GM19351 (cell line): ENCODE results near the gene TMA7B.

Experiments used
- ATAC-seq: cut with Tn5 transposase; IDR thresholded peaks from one replicate; pipeline ENCODE4 v1.9.1; 2021; ENCODE audit warnings: mild to moderate bottlenecking, moderate library complexity; ENCODE audit not compliant: unreplicated experiment

The TMA7B gene

GRCh38 chr22:39997939-39998726, 37.9 kb downstream of the TMA7B start:
- no peak for ATAC-seq

DNA sequence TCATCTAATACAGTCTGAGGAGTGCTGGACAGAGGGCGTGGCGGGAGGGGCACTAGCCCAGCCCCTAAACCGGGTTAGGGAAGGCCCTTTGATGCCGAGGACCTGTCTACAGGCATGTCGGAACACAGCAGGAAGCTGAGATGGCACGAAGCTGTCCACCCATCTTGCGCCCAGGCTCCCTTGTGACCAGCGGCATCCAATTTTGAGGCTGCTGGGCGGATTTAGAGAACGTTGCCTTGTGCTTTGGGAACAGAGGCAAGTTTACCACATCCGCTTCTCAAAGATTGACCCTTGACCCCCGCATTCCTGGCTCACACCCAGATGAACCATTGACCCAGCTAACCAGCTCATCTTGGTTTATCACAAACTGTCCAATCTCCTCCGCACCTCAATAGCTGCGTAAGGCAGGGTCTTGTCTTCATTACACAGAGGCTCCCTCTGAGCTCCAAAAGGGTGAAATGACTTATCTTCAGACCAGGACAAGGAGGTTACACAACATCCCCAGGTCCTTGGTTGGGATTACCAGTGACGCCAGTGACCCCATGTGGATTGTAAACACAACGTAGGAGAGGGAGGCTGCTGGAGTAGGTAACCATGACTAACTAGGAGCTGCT, 39.1 kb downstream of the TMA7B start:
- no peak for ATAC-seq

DNA sequence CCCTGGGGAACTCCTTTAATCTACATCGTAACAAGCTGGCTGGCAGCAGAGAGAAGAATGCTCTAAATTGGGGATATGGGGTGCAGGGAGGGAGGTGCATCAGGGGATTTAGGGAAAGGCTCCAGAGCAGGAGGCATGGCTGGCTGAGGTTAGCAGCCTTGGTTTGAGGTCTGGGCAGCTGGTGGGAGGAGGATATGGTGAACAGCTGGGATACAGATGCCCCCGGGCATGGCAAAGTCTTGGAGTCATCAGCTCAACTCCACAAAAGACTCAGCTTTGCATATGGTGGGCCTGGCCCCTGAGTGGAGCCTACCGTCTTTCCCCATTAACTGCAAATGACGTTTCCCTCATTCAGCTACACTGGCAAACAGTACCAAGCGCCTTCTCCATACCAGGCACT, 40.0 kb downstream of the TMA7B start:
- no peak for ATAC-seq

GRCh38 chr22:40001106-40001505, 40.9 kb downstream of the TMA7B start:
- ATAC-seq: no peak

DNA sequence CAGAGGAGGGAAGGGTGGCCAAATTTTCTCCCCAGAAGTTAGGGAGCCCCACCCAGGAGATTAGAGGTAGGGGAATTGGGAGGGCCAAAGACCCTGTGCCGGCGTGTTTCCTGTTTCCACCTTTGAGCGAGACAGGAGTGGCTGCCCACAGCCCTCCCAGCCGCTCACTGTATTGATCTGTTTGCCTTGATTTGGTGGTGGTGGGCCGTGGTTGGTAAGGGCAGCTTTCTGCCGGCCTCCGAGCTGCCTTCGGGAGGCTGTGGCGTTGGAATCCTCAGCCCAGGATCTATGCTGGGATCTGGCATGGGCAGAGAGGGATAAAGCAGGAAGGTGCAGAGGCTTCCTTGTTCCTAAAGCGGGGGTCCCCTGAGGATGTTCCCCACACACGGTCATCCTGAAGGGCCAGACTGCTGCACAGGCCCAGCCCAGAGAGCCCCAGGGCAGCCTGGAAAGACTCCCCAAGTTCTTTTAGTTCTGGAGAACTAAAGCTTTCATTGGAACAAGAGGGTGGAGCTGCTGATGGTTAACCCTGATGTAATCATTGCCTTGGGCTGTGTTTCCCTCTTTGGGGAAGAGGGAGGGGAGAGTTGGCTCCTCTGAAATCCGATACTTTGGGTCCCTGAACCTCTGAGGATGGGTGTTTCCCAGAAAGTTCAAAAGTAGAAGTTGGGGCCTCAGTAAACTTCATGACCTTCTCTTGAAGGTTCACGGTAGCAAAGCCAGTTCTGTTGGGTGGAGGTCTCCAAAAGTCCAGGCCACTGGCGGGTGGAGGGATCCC, 41.8 kb downstream of the TMA7B start:
- no peak for ATAC-seq

DNA sequence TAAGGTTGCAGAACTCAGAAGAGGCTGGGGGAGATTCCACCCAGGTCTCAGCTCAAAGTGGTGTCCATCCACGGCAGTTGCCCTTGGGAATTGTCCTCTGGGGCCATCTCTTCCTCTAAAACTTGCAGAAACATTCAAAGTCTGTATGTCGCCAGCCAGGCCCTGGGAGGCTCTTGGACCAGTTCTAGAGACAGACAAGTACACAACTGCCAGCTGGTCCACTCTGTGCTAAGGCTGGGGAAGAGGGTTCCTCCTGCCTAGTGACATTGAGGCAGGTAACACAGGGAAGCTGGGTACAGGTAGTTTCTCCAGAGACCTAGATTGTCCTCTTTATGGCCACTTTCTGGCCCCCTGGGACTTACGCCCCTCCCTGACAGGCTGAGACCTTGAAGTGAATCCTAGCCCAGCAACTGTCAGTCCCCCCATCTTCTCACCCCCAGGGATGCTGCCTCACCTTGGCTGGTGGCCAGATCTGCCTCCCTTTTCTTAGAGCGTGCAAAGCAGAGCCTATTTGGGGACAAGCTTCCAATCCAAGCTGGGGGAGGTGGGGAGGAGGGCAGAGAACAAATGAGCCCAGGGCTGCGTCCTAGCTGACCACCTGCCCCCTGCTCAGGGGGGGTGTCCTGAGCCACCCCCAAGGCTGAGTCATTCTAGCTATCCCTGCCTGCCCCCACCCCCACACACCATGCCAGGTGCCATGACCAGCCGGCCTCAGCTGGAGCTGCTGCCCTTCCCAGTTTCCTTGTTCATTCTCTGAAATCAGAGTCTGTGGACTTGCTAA, 42.9 kb downstream of the TMA7B start:
- no peak for ATAC-seq

DNA sequence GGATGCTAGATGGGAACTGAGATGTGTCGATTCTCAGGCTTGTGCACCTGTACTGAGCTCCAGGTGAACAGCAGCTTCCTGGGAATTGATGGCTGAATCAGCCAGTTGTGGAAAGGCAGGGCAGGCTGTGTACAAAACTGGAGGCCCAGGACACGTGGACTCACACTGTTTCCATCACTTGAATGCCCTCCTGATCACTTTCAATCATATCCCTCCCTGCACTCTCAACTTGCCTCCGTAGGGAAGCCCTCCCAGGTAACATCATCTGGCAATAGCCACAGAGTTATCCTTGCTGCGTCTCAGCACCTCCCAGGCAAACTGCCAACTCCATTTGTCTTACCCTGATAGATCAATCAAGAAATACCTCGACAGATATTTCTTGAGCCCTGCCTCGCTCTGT, 44.6 kb downstream of the TMA7B start:
- ATAC-seq: no peak

GRCh38 chr22:40006641-40007040, 46.4 kb downstream of the TMA7B start:
- ATAC-seq: no peak

DNA sequence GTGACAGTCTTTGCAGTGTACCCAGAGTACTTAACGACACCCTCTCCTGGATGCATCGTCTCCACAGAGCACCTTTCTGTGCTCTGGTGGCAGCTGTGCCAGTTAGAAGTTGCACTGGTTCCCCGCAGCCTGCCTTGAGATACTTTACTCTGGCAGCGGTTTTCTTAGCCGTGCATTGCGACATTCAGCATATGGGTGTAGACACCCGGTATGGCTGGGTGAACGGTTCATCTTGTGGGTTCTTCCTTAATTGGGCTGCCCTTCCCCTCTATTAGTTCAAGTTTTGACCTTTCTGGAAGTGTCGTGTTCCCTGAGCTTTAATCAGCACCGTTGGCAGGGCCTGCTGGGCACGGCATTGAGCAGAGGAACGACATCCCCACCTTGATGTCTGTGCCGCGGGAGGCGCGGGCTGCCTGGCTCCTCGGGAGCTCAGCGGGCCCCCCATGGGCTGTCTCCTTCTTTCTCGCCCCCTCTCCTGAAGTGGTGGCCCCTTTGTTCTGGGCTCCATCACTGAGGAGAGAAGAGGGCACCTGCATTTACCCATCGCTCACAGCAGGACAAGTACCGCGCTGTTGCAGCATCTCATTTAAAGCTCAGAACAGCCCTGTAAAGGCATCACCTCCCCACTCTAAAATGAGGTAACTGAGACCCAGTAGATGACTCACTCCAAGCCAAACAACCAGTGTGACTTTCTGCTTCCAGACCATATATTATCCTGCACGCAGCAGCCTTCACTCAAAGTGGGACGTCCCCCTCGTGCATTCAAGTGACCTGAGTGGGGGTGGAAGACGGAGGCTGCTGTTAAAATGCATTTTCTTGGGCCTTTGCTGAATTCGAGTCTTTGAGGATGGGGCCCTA, 47.9 kb downstream of the TMA7B start:
- ATAC-seq: no peak

DNA sequence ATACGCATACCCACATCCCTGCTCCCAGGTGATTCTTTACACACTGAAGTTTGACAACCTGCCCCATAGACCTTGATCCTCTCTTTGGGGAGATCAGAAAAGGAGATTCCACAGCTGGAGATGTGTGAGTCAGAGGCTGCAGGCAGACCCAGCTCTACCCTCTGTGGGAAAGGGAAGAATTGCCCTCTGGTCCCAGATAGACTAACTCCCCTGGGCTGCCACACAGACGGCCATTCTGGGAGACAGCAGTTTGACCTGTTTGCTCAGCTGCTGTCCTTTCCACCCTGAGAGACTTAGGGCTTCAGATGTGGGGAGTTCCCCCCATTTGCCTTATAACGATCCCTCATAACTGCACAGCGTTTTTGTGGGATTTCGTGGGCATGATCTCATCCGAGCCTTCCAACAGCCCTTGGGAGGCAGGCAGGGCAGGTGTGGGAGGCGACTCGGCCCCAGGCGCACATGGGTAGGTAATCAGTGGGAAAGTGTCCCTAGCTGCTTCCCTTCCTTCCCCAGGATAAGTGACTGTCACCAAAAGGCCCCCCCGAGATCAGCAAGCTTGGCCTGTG, 48.6 kb downstream of the TMA7B start:
- no peak for ATAC-seq

GRCh38 chr22:40009292-40009774, 49.1 kb downstream of the TMA7B start:
- ATAC-seq: no peak

GRCh38 chr22:40009951-40010671, 49.9 kb downstream of the TMA7B start:
- no peak for ATAC-seq

GRCh38 chr22:40010746-40011145, 50.5 kb downstream of the TMA7B start:
- ATAC-seq: no peak
